CD4-positive, alpha-beta T cell (primary cell): Measurements from ENCODE around the gene LTO1. TPM values are rescaled to one million over a fixed set of nuclear protein-coding genes. Genes with fewer than 3 reads are reported as not detected.

Experiments
- ATAC-seq: fragments of 200-7000 bp; cut with Tn5 transposase; one replicate; pipeline ENCODE4 v1.10.0; 2022; ENCODE audit warnings: mild to moderate bottlenecking; ENCODE audit not compliant: poor library complexity
- CTCF ChIA-PET: fragments of 350-600 bp; sonication (Branson Sonifier 250); formaldehyde crosslinking; loops from one replicate; lab custom pipeline; 2021; ENCODE audit warnings: antibody characterized with exemption, inconsistent platforms; lab: Charles Lee
- POLR2A ChIA-PET: fragments of 350-600 bp; sonication (Branson Sonifier 250); formaldehyde crosslinking; loops from one replicate; lab custom pipeline; 2021; ENCODE audit warnings: antibody characterized with exemption, inconsistent platforms; lab: Charles Lee
- DNase-seq, 14 experiments: peaks; one replicate each; pipeline ENCODE4 v3.0.0-alpha.2; 2013 to 2020; ENCODE audit warnings: mixed read lengths in 2 of 14
- H3K27ac ChIP-seq, 2 donors: one replicate each; pipeline versions ENCODE4 v1.5.1 to v1.7.0; 2013; ENCODE audit warnings: low read length in 2 of 2, low read depth in 1 of 2, mild to moderate bottlenecking in 1 of 2
- H3K27me3 ChIP-seq, 2 experiments: 1 replicate in 1 of 2; 2 replicates in 1 of 2; pipeline versions ENCODE4 v1.6.1 to v1.7.0; 2013; ENCODE audit warnings: low read length in 2 of 2, control low read depth in 1 of 2, mild to moderate bottlenecking in 1 of 2, moderate library complexity in 1 of 2; ENCODE audit not compliant: insufficient read depth in 2 of 2, control insufficient read depth in 1 of 2
- H3K36me3 ChIP-seq: one replicate; pipeline ENCODE4 v1.6.1; 2013; ENCODE audit warnings: low read length, control low read depth; ENCODE audit not compliant: insufficient read depth
- H3K4me1 ChIP-seq: one replicate; pipeline ENCODE4 v1.6.1; 2013; ENCODE audit warnings: low read length, control low read depth; ENCODE audit not compliant: insufficient read depth
- H3K4me3 ChIP-seq: one replicate; pipeline ENCODE4 v1.5.1; 2013; ENCODE audit warnings: mild to moderate bottlenecking, low read length, moderate library complexity
- H3K9me3 ChIP-seq, 2 experiments: 1 replicate in 1 of 2; 2 replicates in 1 of 2; pipeline versions ENCODE4 v1.6.1 to v1.7.0; 2013; ENCODE audit warnings: low read length in 2 of 2, mild to moderate bottlenecking in 2 of 2, control low read depth in 1 of 2, moderate library complexity in 1 of 2; ENCODE audit not compliant: control insufficient read depth in 1 of 2, insufficient read depth in 1 of 2
- H3K27ac Mint-ChIP-seq: one replicate; pipeline ENCODE4 v1.8.0; 2020; ENCODE audit warnings: mixed read lengths
- H3K27me3 Mint-ChIP-seq: one replicate; pipeline ENCODE4 v1.8.0; 2021; ENCODE audit warnings: mixed read lengths
- H3K36me3 Mint-ChIP-seq: one replicate; pipeline ENCODE4 v1.8.0; 2021; ENCODE audit warnings: low read depth, mixed read lengths
- H3K4me1 Mint-ChIP-seq: one replicate; pipeline ENCODE4 v1.8.0; 2021; ENCODE audit warnings: low read depth, mixed read lengths
- H3K4me3 Mint-ChIP-seq: one replicate; pipeline ENCODE4 v1.8.0; 2020; ENCODE audit warnings: mild to moderate bottlenecking, mixed read lengths
- H3K9me3 Mint-ChIP-seq: one replicate; pipeline ENCODE4 v1.8.0; 2020; ENCODE audit warnings: mixed read lengths
- intact Hi-C, 2 experiments: fragments of 100-400 bp; cut with DNase I in 1 of 2; cut with micrococcal nuclease in 1 of 2; formaldehyde crosslinking; loops; one replicate each; pipeline versions ENCODE4 v1.15.1 to v1.9.0; 2023 to 2025; cut with DNase I, micrococcal nuclease
- total RNA-seq, 174 experiments: library from RNA in 2 of 174; stranded (reverse) in 2 of 174; gene quantifications; one replicate each; pipeline ENCODE4 v1.2.3 and lab custom pipeline; 2021 to 2026
- TF ChIP-seq, protein P1 (sequence below): fragments of 200-600 bp; IDR thresholded peaks from one replicate; pipeline ENCODE4 v1.8.0; 2022; ENCODE audit warnings: antibody characterized with exemption, mild to moderate bottlenecking

The LTO1 gene
- total RNA-seq, 2 experiments from 2014 or later = 33.5 to 35.5 TPM

DNA sequence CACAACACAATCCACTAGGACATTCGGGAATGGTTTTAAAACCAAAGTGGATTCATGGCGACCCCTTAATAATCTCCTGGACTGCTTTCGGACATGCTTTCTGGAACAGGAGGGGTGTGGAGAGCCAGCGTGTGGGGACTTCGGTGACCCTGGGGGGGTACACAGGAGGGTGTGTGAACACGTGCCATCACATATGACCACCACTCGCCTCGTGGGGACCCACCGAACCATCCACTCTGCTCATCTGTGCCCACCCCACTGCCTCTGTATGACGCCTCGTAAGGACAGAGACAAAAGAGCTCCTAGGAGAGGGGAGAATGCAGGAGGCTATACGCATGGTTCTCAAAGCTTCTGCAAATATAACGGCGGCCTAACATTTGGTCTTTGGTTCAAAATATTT is 8.9 kb downstream of the LTO1 start:
- Mint-ChIP-seq H3K9me3 (no peaks in the 10 kb centered on the region), H3K27me3 (no peaks in the 10 kb centered on the region), H3K4me1 (peaks cover 7% of the 10 kb centered on the region), H3K27ac (no peak overlapping the region), H3K36me3 (peaks cover 73% of the 10 kb centered on the region), H3K4me3 (no peak overlapping the region)
- H3K27ac ChIP-seq = no peak overlapping the region
- POLR2A ChIA-PET = no interaction called here
- CTCF ChIA-PET = no interaction called here
- peaks cover 2% of the 10 kb centered on the region for H3K4me1 ChIP-seq
- DNase-seq (peak in 1 of 14 experiments; percentile 21), ATAC-seq (no peak)
- peaks cover 52% of the 10 kb centered on the region for H3K36me3 ChIP-seq
- TF ChIP-seq, protein P1, sequence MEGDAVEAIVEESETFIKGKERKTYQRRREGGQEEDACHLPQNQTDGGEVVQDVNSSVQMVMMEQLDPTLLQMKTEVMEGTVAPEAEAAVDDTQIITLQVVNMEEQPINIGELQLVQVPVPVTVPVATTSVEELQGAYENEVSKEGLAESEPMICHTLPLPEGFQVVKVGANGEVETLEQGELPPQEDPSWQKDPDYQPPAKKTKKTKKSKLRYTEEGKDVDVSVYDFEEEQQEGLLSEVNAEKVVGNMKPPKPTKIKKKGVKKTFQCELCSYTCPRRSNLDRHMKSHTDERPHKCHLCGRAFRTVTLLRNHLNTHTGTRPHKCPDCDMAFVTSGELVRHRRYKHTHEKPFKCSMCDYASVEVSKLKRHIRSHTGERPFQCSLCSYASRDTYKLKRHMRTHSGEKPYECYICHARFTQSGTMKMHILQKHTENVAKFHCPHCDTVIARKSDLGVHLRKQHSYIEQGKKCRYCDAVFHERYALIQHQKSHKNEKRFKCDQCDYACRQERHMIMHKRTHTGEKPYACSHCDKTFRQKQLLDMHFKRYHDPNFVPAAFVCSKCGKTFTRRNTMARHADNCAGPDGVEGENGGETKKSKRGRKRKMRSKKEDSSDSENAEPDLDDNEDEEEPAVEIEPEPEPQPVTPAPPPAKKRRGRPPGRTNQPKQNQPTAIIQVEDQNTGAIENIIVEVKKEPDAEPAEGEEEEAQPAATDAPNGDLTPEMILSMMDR = no peak
- no peaks in the 10 kb centered on the region for H3K9me3 ChIP-seq
- H3K4me3 ChIP-seq = no peak overlapping the region
- no peaks in the 10 kb centered on the region for H3K27me3 ChIP-seq
- intact Hi-C loops = no loop called here

GRCh38 chr11:69665669-69666068 is 9.5 kb downstream of the LTO1 start:
- Mint-ChIP-seq H3K27me3 (no peaks in the 10 kb centered on the region), H3K4me1 (peaks cover 7% of the 10 kb centered on the region), H3K27ac (no peak overlapping the region), H3K4me3 (no peak overlapping the region), H3K36me3 (peaks cover 67% of the 10 kb centered on the region), H3K9me3 (no peaks in the 10 kb centered on the region)
- intact Hi-C loops = no loop called here
- POLR2A ChIA-PET = no interaction called here
- H3K4me1 ChIP-seq = peaks cover 2% of the 10 kb centered on the region
- H3K9me3 ChIP-seq = no peaks in the 10 kb centered on the region
- ATAC-seq (no peak), DNase-seq (no peak)
- TF ChIP-seq, protein P1 = no peak
- no peaks in the 10 kb centered on the region for H3K27me3 ChIP-seq
- peaks cover 52% of the 10 kb centered on the region for H3K36me3 ChIP-seq
- H3K27ac ChIP-seq = no peak overlapping the region
- CTCF ChIA-PET = no interaction called here
- H3K4me3 ChIP-seq = no peak overlapping the region

GRCh38 chr11:69664901-69665300 is 10.3 kb downstream of the LTO1 start:
- no peaks in the 10 kb centered on the region for H3K9me3 Mint-ChIP-seq
- TF ChIP-seq, protein P1 = no peak
- Histone ChIP-seq H3K27ac (no peak overlapping the region), H3K27me3 (no peaks in the 10 kb centered on the region), H3K4me3 (no peak overlapping the region), H3K4me1 (no peaks in the 10 kb centered on the region), H3K9me3 (no peaks in the 10 kb centered on the region), H3K36me3 (peaks cover 48% of the 10 kb centered on the region)
- no peak overlapping the region for H3K27ac Mint-ChIP-seq
- no peaks in the 10 kb centered on the region for H3K4me1 Mint-ChIP-seq
- intact Hi-C loops = no loop called here
- ChIA-PET CTCF (no interaction called here), POLR2A (no interaction called here)
- DNase-seq (peak in 1 of 14 experiments; percentile 9), ATAC-seq (no peak)
- H3K4me3 Mint-ChIP-seq = no peak overlapping the region
- H3K36me3 Mint-ChIP-seq = peaks cover 59% of the 10 kb centered on the region
- H3K27me3 Mint-ChIP-seq = no peaks in the 10 kb centered on the region
